ENCODE results near the gene GPR55. TPM values are rescaled to one million over a fixed set of nuclear protein-coding genes. Genes with fewer than 3 reads are reported as not detected.

GPR55 gene
- total and polyA plus RNA-seq, 3 donors from 2014 or later, result 10.9 to 14.7 (median 12.3) TPM

DNA sequence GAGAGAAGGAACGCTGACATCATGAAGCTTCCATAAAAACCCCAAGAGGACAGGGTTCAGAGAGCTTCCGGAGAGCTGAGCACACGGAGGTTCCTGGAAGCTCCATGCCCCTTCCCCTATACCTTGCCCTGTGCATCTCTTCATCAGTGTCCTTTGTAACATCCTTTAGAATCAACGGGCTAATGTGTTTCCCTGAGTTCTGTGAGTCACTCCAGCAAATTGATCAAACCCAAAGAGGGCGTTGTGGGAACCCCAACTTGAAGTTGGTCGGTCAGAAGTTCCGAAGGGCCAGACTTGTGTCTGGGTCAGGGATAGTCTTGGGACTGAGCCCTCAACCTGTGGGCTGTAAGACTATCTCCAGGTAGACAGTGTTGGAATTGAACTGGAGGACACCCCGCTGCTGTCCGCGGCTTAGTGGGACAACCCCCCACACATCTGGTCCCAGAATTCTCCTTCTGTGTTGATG lies 25.9 kb upstream of the GPR55 start:
- DNase-seq, result no peak
- Histone ChIP-seq H3K4me3 (no peak overlapping the region), H3K36me3 (ENCODE audit: low read depth, missing control alignments) (no peaks in the 10 kb centered on the region), H3K27me3 (no peaks in the 10 kb centered on the region), H3K4me1 (no peaks in the 10 kb centered on the region), H3K9me3 (no peaks in the 10 kb centered on the region), H3K27ac (no peak overlapping the region)
- WGBS, 2 donors, result 94 to 95% methylated on average over 10 of the region's 10 CpGs
- intact Hi-C loops (cut with DNase I; ENCODE audit: low total_unique reads), result no loop called here
- TF ChIP-seq POLR2A (IDR thresholded peaks at IDR 0.05), result no peak

DNA sequence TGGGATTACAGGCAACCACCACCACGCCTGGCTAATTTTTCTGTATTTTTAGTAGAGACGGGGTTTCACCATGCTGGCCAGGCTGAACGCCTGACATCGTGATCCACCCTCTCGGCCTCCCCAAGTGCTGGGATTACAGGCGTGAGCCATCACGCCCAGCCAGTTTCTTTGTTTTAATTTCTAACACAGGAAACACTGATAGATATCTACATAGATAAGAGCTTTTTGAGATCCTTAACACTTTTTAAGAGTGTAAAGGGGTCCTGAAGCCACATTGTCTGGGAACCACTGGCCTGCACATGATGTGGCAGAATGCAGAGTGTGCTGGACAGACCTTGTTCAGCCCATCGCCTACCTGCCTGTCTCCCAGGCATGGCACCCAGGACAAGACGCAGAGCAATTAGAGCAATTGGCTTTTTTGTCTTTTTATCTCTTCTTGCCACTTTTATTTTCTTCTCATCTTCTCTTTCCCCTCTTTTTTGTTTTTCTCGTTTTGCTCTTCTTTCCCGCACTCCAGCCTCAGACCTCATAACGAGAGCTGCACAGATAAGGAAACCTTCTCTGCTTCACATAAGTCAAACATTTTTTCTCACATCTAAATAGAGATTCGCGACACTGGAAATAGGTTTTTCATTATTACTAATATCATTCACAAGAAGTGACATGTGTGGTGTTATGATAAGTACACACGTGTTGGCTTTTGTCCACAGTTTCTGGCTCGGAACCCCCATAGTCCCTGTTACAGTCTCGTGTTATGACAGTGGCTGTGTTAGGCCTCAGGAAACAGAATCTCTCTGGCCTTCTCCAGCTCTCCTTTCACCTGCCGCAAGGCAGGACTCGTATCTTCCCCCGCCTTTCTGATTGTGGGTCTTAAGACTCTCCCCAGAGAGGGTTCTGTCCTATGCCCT lies 25.2 kb upstream of the GPR55 start:
- Histone ChIP-seq H3K27ac (no peak overlapping the region), H3K36me3 (ENCODE audit: low read depth, missing control alignments) (no peaks in the 10 kb centered on the region), H3K4me3 (no peak overlapping the region), H3K27me3 (no peaks in the 10 kb centered on the region), H3K4me1 (no peaks in the 10 kb centered on the region), H3K9me3 (no peaks in the 10 kb centered on the region)
- no peak for DNase-seq
- WGBS, 2 donors, result 91 to 96% methylated on average over 20 of the region's 20 CpGs
- intact Hi-C loops (cut with DNase I; ENCODE audit: low total_unique reads), result no loop called here
- TF ChIP-seq POLR2A (IDR thresholded peaks at IDR 0.05), result no peak
- TF ChIP-seq, protein P1, sequence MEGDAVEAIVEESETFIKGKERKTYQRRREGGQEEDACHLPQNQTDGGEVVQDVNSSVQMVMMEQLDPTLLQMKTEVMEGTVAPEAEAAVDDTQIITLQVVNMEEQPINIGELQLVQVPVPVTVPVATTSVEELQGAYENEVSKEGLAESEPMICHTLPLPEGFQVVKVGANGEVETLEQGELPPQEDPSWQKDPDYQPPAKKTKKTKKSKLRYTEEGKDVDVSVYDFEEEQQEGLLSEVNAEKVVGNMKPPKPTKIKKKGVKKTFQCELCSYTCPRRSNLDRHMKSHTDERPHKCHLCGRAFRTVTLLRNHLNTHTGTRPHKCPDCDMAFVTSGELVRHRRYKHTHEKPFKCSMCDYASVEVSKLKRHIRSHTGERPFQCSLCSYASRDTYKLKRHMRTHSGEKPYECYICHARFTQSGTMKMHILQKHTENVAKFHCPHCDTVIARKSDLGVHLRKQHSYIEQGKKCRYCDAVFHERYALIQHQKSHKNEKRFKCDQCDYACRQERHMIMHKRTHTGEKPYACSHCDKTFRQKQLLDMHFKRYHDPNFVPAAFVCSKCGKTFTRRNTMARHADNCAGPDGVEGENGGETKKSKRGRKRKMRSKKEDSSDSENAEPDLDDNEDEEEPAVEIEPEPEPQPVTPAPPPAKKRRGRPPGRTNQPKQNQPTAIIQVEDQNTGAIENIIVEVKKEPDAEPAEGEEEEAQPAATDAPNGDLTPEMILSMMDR (IDR thresholded peaks at IDR 0.05), result no peak

DNA sequence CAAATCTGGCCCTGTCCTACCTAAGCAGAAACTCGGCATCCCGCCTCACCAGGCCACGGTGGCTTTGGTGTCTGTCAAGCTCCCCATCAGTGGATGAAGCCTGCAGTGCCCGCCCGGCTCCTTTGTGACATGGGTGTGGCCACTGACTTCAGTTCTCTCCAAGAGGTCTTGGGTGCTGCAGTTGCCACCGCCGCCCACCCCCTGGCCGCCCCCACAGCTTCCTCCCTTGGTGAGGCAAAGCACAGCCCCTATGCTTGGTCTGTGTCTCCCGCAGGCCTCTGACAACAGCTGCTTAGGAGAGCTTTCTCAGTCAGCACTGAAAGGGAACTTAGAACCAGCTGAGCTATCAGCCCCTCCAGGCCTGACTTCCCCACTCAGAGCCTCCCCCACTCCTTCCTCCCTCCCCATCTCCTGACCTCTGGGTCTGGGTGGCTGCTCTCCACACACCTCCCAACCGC lies 22.9 kb upstream of the GPR55 start:
- TF ChIP-seq, protein P1 (IDR thresholded peaks at IDR 0.05), result no peak
- TF ChIP-seq POLR2A (IDR thresholded peaks at IDR 0.05), result no peak
- Histone ChIP-seq H3K4me1 (no peaks in the 10 kb centered on the region), H3K27me3 (no peaks in the 10 kb centered on the region), H3K4me3 (no peak overlapping the region), H3K27ac (no peak overlapping the region), H3K9me3 (no peaks in the 10 kb centered on the region), H3K36me3 (ENCODE audit: low read depth, missing control alignments) (no peaks in the 10 kb centered on the region)
- intact Hi-C loops (cut with DNase I; ENCODE audit: low total_unique reads), result no loop called here
- DNase-seq, result no peak
- WGBS, 2 donors, result 75 to 89% methylated on average over 9 to 10 of the region's 10 CpGs

GRCh38 chr2:230947235-230947576 lies 22.2 kb upstream of the GPR55 start:
- intact Hi-C loops (cut with DNase I; ENCODE audit: low total_unique reads), result no loop called here
- WGBS, 2 donors, result 93 to 96% methylated on average over 3 of the region's 3 CpGs
- no peaks in the 10 kb centered on the region for H3K9me3 ChIP-seq

More at GRCh38 chr2:230947235-230947576, 22.2 kb upstream of the GPR55 start:
- DNase-seq, result no peak
- H3K4me1 ChIP-seq, result no peaks in the 10 kb centered on the region
- H3K36me3 ChIP-seq (ENCODE audit: low read depth, missing control alignments), result no peaks in the 10 kb centered on the region
- no peak overlapping the region for H3K4me3 ChIP-seq
- no peak overlapping the region for H3K27ac ChIP-seq
- no peaks in the 10 kb centered on the region for H3K27me3 ChIP-seq
- no peak for TF ChIP-seq POLR2A (IDR thresholded peaks at IDR 0.05)
- TF ChIP-seq, protein P1 (IDR thresholded peaks at IDR 0.05), result no peak
